ENCODE results near the gene TH.

DNA sequence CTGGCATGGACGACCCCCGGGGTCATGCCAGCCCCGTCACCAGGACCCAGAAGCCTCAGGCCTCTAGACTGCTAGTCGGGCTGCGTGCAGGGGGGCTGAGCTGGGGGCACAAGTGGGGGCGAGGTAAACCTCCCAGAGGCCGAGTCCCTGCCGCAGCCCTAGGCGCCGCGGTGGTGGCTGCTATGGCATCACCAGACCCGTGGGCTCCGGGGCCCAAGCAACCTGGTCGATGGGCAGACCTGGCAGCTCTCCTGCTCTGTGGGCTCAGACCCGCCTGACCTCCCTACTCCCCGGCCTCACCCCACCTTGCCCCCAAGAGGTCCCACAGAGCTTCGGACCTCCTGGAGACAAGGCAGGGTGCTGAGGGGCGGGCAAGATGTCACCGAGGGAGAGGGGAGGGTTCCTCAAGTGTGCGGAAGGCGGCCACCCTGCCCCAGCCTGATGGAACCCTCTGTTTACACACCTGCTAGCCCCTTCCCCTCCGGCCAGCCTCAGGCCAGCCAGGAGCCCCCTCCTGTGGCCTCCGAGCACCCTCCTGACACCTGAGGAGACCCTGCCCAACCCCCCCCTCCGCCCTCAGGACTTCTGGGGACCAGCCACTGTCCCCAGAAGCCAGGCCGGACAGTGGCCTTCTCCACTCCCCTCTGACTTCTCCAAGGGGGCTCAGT lies 41.8 kb downstream of the TH start:
- TF ChIP-seq, protein P1, sequence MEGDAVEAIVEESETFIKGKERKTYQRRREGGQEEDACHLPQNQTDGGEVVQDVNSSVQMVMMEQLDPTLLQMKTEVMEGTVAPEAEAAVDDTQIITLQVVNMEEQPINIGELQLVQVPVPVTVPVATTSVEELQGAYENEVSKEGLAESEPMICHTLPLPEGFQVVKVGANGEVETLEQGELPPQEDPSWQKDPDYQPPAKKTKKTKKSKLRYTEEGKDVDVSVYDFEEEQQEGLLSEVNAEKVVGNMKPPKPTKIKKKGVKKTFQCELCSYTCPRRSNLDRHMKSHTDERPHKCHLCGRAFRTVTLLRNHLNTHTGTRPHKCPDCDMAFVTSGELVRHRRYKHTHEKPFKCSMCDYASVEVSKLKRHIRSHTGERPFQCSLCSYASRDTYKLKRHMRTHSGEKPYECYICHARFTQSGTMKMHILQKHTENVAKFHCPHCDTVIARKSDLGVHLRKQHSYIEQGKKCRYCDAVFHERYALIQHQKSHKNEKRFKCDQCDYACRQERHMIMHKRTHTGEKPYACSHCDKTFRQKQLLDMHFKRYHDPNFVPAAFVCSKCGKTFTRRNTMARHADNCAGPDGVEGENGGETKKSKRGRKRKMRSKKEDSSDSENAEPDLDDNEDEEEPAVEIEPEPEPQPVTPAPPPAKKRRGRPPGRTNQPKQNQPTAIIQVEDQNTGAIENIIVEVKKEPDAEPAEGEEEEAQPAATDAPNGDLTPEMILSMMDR (IDR thresholded peaks at IDR 0.05) = no peak
- no peak for TF ChIP-seq ZFX (IDR thresholded peaks at IDR 0.05; ENCODE audit: borderline replicate concordance)
